SH-SY5Y (cell line): ENCODE results near the gene FLNA.

Source experiments
- GATA2 ChIP-seq: IDR thresholded peaks from 2 replicates; pipeline ENCODE4 v1.6.1; 2011; ENCODE audit warnings: mild to moderate bottlenecking, low read depth, low read length
- GATA3 ChIP-seq: IDR thresholded peaks from 2 replicates; pipeline ENCODE4 v1.6.1; 2011; ENCODE audit warnings: low read depth, mild to moderate bottlenecking, low read length, moderate library complexity

DNA sequence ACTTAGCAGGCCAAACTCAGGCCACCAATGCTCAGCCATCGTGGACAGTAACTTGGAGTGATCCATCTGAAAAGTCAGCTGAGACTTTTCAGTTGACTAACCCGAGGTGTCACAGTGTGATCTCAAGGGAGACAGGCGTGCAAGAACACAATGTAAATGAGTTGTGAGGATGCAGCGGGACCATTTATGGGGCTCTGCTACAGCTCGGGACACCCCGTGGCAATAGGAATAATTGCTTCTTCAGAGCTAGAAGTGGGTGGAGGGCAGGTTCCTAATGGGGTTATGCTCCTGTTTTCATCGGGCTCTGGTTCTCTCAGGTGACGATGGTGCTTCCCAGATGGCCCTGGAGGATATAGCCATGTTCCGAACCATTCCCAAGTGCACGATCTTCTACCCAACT lies 51.5 kb downstream of the FLNA start:
- TF ChIP-seq GATA2 (no peak), GATA3 (no peak)
